CD14-positive monocyte (primary cell): ENCODE data around the gene ZNF652. TPM values are rescaled to one million over a fixed set of nuclear protein-coding genes. Genes with fewer than 3 reads are reported as not detected.

Experiments used
- DNase-seq, 3 donors: peaks; one replicate each; pipeline ENCODE4 v3.0.0-alpha.2; 2011 to 2022
- H2AFZ ChIP-seq: 2 replicates; pipeline ENCODE4 v1.6.0; 2012; ENCODE audit warnings: mild to moderate bottlenecking, low read depth, low read length, inconsistent platforms; ENCODE audit not compliant: insufficient read depth, poor library complexity, severe bottlenecking
- H3K27ac ChIP-seq, 2 donors: 1 replicate in 1 of 2; 2 replicates in 1 of 2; pipeline ENCODE4 v1.5.1; 2012 to 2013; ENCODE audit warnings: low read length in 2 of 2, control low read depth in 1 of 2, inconsistent platforms in 1 of 2, low read depth in 1 of 2, mild to moderate bottlenecking in 1 of 2
- H3K27me3 ChIP-seq, 2 donors: one replicate each; pipeline versions ENCODE4 v1.6.0 to v1.6.1; 2011 to 2013; ENCODE audit warnings: low read length in 2 of 2; ENCODE audit not compliant: control insufficient read depth in 2 of 2, insufficient read depth in 2 of 2
- H3K36me3 ChIP-seq, 2 donors: replicated peaks in 1 of 2; 1 replicate in 1 of 2; 2 replicates in 1 of 2; pipeline versions ENCODE4 v1.5.1 to v1.6.1; 2012 to 2013; ENCODE audit warnings: low read length in 2 of 2, control low read depth in 1 of 2, inconsistent platforms in 1 of 2, mild to moderate bottlenecking in 1 of 2; ENCODE audit not compliant: insufficient read depth in 2 of 2, control insufficient read depth in 1 of 2
- H3K4me1 ChIP-seq, 2 donors: 1 replicate in 1 of 2; 2 replicates in 1 of 2; pipeline versions ENCODE4 v1.5.1 to v1.6.1; 2012 to 2013; ENCODE audit warnings: low read length in 2 of 2, control low read depth in 1 of 2, inconsistent platforms in 1 of 2, mild to moderate bottlenecking in 1 of 2, moderate library complexity in 1 of 2; ENCODE audit not compliant: insufficient read depth in 2 of 2, control insufficient read depth in 1 of 2
- H3K4me2 ChIP-seq: replicated peaks from 2 replicates; pipeline ENCODE3; 2012; ENCODE audit warnings: low read length, moderate library complexity, mild to moderate bottlenecking; ENCODE audit not compliant: poor library complexity, severe bottlenecking; ENCODE audit errors: extremely low read depth
- H3K4me3 ChIP-seq, 3 experiments: fragments of 200-600 bp in 1 of 3; sonication (generic) in 1 of 3; replicated peaks in 1 of 3; 1 replicate in 2 of 3; 2 replicates in 1 of 3; pipeline ENCODE4 v1.5.1; 2011 to 2013; ENCODE audit warnings: low read length in 3 of 3, mild to moderate bottlenecking in 3 of 3, control low read depth in 2 of 3, low read depth in 2 of 3, inconsistent platforms in 1 of 3, moderate library complexity in 1 of 3
- H3K79me2 ChIP-seq: 2 replicates; pipeline ENCODE4 v1.6.0; 2012; ENCODE audit warnings: mild to moderate bottlenecking, control low read depth, inconsistent platforms, low read length, moderate library complexity; ENCODE audit not compliant: insufficient read depth
- H3K9ac ChIP-seq: 2 replicates; pipeline ENCODE4 v1.6.0; 2017; ENCODE audit warnings: low read length, mild to moderate bottlenecking; ENCODE audit not compliant: insufficient read depth, poor library complexity, severe bottlenecking
- H3K9me3 ChIP-seq, 2 donors: replicated peaks in 1 of 2; 1 replicate in 1 of 2; 2 replicates in 1 of 2; pipeline versions ENCODE4 v1.5.1 to v1.6.1; 2012 to 2013; ENCODE audit warnings: low read length in 2 of 2, control low read depth in 1 of 2; ENCODE audit not compliant: control insufficient read depth in 1 of 2, insufficient read depth in 1 of 2
- H4K20me1 ChIP-seq: 2 replicates; pipeline ENCODE4 v1.6.0; 2012; ENCODE audit warnings: mild to moderate bottlenecking, low read length, control low read depth, moderate library complexity; ENCODE audit not compliant: insufficient read depth
- H3K27ac Mint-ChIP-seq, 7 donors: one replicate each; pipeline ENCODE4 v1.8.0; 2020; ENCODE audit warnings: mild to moderate bottlenecking in 7 of 7, mixed read lengths in 7 of 7, moderate library complexity in 6 of 7, inconsistent platforms in 2 of 7
- H3K27me3 Mint-ChIP-seq, 3 donors: one replicate each; pipeline ENCODE4 v1.8.0; 2021 to 2022; ENCODE audit warnings: low read depth in 3 of 3, mild to moderate bottlenecking in 3 of 3, mixed read lengths in 3 of 3, moderate library complexity in 3 of 3, inconsistent platforms in 1 of 3
- H3K36me3 Mint-ChIP-seq, 2 donors: one replicate each; pipeline ENCODE4 v1.8.0; 2020; ENCODE audit warnings: mixed read lengths in 2 of 2, inconsistent platforms in 1 of 2, mild to moderate bottlenecking in 1 of 2
- H3K4me1 Mint-ChIP-seq: one replicate; pipeline ENCODE4 v1.8.0; 2020; ENCODE audit warnings: mild to moderate bottlenecking, mixed read lengths
- H3K4me3 Mint-ChIP-seq, 2 donors: one replicate each; pipeline ENCODE4 v1.8.0; 2020; ENCODE audit warnings: mild to moderate bottlenecking in 2 of 2, mixed read lengths in 2 of 2, moderate library complexity in 1 of 2
- H3K9me3 Mint-ChIP-seq, 7 donors: one replicate each; pipeline ENCODE4 v1.8.0; 2020 to 2022; ENCODE audit warnings: mixed read lengths in 7 of 7, mild to moderate bottlenecking in 6 of 7, moderate library complexity in 6 of 7, inconsistent platforms in 2 of 7
- CTCF ChIP-seq: fragments of 200-600 bp; IDR thresholded peaks from one replicate; pipeline ENCODE4 v1.8.0; 2022; ENCODE audit warnings: antibody characterized with exemption, mild to moderate bottlenecking
- WGBS: methylation state at CpG from one replicate; pipeline ENCODE4 v1.1.5; 2013; ENCODE audit warnings: missing lambda C conversion rate; ENCODE audit not compliant: insufficient coverage; 5-methylcytosine and 5-hydroxymethylcytosine counted together
- intact Hi-C, 2 donors: fragments of 100-400 bp; cut with micrococcal nuclease; formaldehyde crosslinking; loops; one replicate each; pipeline versions ENCODE4 v1.15.0 to v1.15.1; 2023
- polyA plus RNA-seq, 3 donors: library from polyadenylated mRNA; depleted of rRNA in 1 of 3; unstranded in 2 of 3; stranded (reverse) in 1 of 3; fragments of 300-500 nt in 2 of 3; fragments of >200 nt in 1 of 3; fragmentation: Illumina TruSeq in 2 of 3; gene quantifications; 1 replicate in 2 of 3; 2 replicates in 1 of 3; pipeline ENCODE4 v1.2.3, GENCODE V29; 2012 to 2021

ZNF652 gene
- polyA plus RNA-seq, 3 donors: 16.9 to 19.8 (median 18.8) TPM

GRCh38 chr17:49379926-49380325 lies 17.9 kb upstream of the ZNF652 start:
- 33% methylated on average over 1 of the region's 4 CpGs for WGBS
- no peak overlapping the region for H3K27ac Mint-ChIP-seq

GRCh38 chr17:49378311-49378710 lies 16.3 kb upstream of the ZNF652 start:
- intact Hi-C loops: no loop called here
- 100% methylated on average over 1 of the region's 5 CpGs for WGBS
- Mint-ChIP-seq H3K4me1 (peaks cover 32% of the 10 kb centered on the region), H3K4me3 (no peak overlapping the region), H3K36me3 (peaks cover 4 to 7% of the 10 kb centered on the region in 2 donors), H3K9me3 (peaks cover 0 to 2% (median 0%) of the 10 kb centered on the region in 7 donors), H3K27ac (peak overlapping the region in 1 of 7 donors; percentile 21), H3K27me3 (peaks cover 0 to 9% (median 1%) of the 10 kb centered on the region in 3 donors)
- Histone ChIP-seq H3K27me3 (no peaks in the 10 kb centered on the region), H3K4me1 (peaks cover 20 to 25% of the 10 kb centered on the region in 2 donors), H3K4me3 (no peak overlapping the region), H3K36me3 (no peaks in the 10 kb centered on the region), H3K9ac (no peak overlapping the region), H3K4me2 (no peak overlapping the region), H3K9me3 (no peaks in the 10 kb centered on the region), H4K20me1 (no peaks in the 10 kb centered on the region), H3K79me2 (no peaks in the 10 kb centered on the region), H3K27ac (no peak overlapping the region), H2AFZ (no peak overlapping the region)
- no peak for TF ChIP-seq CTCF
- DNase-seq: no peak

More at GRCh38 chr17:49379926-49380325, 17.9 kb upstream of the ZNF652 start:
- Mint-ChIP-seq H3K27me3 (peaks cover 0 to 9% (median 1%) of the 10 kb centered on the region in 3 donors), H3K4me3 (no peak overlapping the region), H3K36me3 (peaks cover 2 to 6% of the 10 kb centered on the region in 2 donors), H3K9me3 (peaks cover 0 to 2% (median 0%) of the 10 kb centered on the region in 7 donors), H3K4me1 (peaks cover 32% of the 10 kb centered on the region)
- no peaks in the 10 kb centered on the region for H3K79me2 ChIP-seq
- H3K4me2 ChIP-seq: no peak overlapping the region
- H3K27ac ChIP-seq: no peak overlapping the region
- no peaks in the 10 kb centered on the region for H4K20me1 ChIP-seq
- no peak for DNase-seq
- peak overlapping the region; percentile 6 for H2AFZ ChIP-seq
- H3K4me1 ChIP-seq: peaks cover 20 to 25% of the 10 kb centered on the region in 2 donors
- no peak for TF ChIP-seq CTCF
- intact Hi-C loops: no loop called here
- H3K9me3 ChIP-seq: no peaks in the 10 kb centered on the region
- no peaks in the 10 kb centered on the region for H3K27me3 ChIP-seq
- no peaks in the 10 kb centered on the region for H3K36me3 ChIP-seq
- H3K4me3 ChIP-seq: no peak overlapping the region
- H3K9ac ChIP-seq: no peak overlapping the region
